ENCODE results near the gene RCOR1.
"Not testable (repeated sequence)": the region's sequence is repeated elsewhere in the genome, so short reads cannot be mapped to it uniquely, and the experiment has no call there.

The RCOR1 gene

GRCh38 chr14:102593825-102594137 is 1.3 kb downstream of the RCOR1 start:
- DNase-seq = no peak
- TF ChIP-seq POLR2A (IDR thresholded peaks at IDR 0.05; ENCODE audit: low read length) (no peak), GATA1 (IDR thresholded peaks at IDR 0.05; ENCODE audit: low read depth, low read length) (no peak)

DNA sequence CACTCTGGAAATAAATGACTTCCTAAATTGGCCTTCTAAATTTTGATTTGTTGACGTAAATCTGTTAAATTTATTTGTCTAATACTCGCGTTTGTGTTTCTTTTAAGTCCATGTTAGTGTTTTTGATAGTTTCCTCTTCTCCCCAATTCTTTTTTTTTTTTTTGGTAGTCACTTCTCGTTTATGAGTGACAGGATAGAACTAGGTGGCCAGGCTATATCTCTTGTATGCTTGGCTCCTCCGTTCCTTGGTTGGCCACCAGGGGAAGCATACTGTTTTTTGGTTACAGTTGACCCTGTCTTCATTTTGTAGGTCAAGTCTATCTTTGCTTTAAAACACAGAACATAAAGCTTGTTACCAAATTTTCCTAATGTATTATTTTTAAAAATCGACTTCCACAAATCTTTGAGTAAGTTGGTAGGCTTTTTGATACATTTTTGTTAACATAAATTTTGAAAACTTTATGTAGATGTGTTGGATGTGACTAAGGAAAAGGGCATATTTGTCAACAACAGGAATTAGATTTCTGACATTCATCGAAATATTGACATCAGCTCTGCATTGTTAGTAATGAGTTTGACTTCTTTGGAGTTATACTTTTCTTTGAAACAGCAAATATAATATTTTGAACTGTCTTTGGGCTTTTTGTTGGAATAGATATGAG is 2.2 kb downstream of the RCOR1 start:
- TF ChIP-seq POLR2A (IDR thresholded peaks at IDR 0.05; ENCODE audit: low read length) (no peak), GATA1 (IDR thresholded peaks at IDR 0.05; ENCODE audit: low read depth, low read length) (no peak)
- peak; percentile 83 to 86 for DNase-seq

- TF ChIP-seq GATA1 (IDR thresholded peaks at IDR 0.05; ENCODE audit: low read depth, low read length) = no peak
- no peak for TF ChIP-seq POLR2A (IDR thresholded peaks at IDR 0.05; ENCODE audit: low read length)
- no peak for DNase-seq
Observed at GRCh38 chr14:102601378-102601925, 9.0 kb downstream of the RCOR1 start.

DNA sequence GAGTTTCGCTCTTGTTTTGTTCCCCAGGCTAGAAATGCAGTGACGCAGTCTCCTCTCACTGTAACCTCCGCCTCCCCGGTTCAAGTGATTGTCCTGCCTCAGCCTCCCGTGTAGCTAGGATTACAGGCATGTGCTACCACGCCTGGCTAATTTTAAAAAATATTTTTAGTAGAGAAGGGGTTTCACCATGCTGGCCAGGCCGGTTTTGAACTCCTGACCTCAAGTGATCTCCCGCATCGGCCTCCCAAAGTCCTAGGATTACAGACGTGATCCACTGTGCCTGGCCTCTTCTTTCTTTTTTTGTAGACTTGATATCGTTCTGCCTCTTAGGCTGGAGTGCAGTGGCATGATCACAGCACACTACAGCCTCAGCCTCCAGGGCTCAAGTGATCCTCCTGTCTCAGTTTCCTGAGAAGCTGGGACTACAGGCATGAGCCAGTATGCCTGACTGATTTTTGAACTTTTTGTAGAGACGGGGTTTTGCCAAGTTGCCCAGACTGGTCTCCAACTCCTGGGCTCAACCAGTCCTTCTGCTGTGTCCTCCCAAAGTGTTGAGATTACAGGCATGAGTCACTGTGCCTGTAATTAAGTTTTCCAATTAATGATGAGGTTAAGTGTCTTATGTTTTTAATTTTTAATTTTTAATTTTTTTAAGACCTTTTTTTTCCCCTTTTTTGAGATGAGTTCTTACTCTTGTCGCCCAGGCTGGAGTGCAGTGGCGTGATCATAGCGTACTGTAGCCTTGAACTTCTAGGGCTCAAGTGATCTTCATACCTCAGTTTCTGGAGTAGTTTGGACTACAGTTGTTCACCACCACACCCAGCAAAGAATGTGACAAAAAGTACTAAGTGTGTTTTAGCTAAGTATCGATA is 10.2 kb downstream of the RCOR1 start:
- no peak for TF ChIP-seq GATA1 (IDR thresholded peaks at IDR 0.05; ENCODE audit: low read depth, low read length)
- TF ChIP-seq POLR2A (IDR thresholded peaks at IDR 0.05; ENCODE audit: low read length) = no peak
- DNase-seq = no peak

GRCh38 chr14:102603293-102603907 is 11.0 kb downstream of the RCOR1 start:
- no peak for DNase-seq
- TF ChIP-seq POLR2A (IDR thresholded peaks at IDR 0.05; ENCODE audit: low read length) = no peak
- TF ChIP-seq GATA1 (IDR thresholded peaks at IDR 0.05; ENCODE audit: low read depth, low read length) = no peak

DNA sequence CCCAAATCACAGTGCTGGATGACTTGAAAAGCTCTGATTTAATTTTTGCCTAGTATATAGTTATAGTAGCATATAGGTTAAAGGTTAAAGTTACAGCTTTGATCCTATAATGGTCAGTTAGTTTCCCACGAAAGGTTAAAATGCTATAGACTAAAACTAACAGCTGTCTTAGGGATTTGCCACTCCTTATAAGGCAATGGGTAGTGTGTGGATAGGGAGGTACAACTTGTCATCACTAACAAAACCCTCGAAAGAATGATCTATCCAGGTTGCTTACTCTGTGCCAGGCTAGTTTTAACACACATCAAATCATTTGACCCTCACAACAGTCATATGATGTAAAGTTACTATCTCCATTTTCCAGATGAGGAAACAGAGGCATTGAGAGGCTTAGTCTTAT is 11.7 kb downstream of the RCOR1 start:
- no peak for DNase-seq
- TF ChIP-seq POLR2A (IDR thresholded peaks at IDR 0.05; ENCODE audit: low read length) = no peak
- TF ChIP-seq GATA1 (IDR thresholded peaks at IDR 0.05; ENCODE audit: low read depth, low read length) = no peak

- no peak for DNase-seq
- TF ChIP-seq GATA1 (IDR thresholded peaks at IDR 0.05; ENCODE audit: low read depth, low read length) = no peak
- no peak for TF ChIP-seq POLR2A (IDR thresholded peaks at IDR 0.05; ENCODE audit: low read length)
Observed at GRCh38 chr14:102605029-102605428, 12.6 kb downstream of the RCOR1 start.

- no peak for DNase-seq
- TF ChIP-seq GATA1 (IDR thresholded peaks at IDR 0.05; ENCODE audit: low read depth, low read length) (no peak), POLR2A (IDR thresholded peaks at IDR 0.05; ENCODE audit: low read length) (no peak)
Observed at GRCh38 chr14:102606296-102606695, 13.8 kb downstream of the RCOR1 start.

DNA sequence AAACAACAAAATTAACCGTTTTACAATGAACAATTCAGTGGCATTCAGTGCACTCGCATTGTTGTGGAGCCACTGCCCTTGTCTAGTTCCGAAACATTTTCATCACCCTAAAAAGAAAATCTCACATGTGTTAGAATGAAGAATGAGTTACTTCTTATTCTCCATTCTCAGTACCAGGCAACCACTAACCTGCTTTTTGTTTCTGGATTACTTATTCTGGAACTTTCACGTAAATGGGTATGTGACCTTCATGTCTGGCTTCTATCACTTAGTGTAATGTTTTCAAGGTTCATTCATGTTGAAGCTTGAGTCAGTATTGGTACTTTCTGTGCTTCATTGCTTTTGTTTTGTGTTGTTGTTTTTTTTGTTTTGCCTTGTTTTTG is 15.6 kb downstream of the RCOR1 start:
- no peak for DNase-seq
- TF ChIP-seq POLR2A (IDR thresholded peaks at IDR 0.05; ENCODE audit: low read length) = no peak
- TF ChIP-seq GATA1 (IDR thresholded peaks at IDR 0.05; ENCODE audit: low read depth, low read length) = no peak

GRCh38 chr14:102610968-102611811 is 18.7 kb downstream of the RCOR1 start:
- TF ChIP-seq POLR2A (IDR thresholded peaks at IDR 0.05; ENCODE audit: low read length) = no peak
- no peak for TF ChIP-seq GATA1 (IDR thresholded peaks at IDR 0.05; ENCODE audit: low read depth, low read length)
- DNase-seq = no peak

- no peak for DNase-seq
- TF ChIP-seq GATA1 (IDR thresholded peaks at IDR 0.05; ENCODE audit: low read depth, low read length) = no peak
- no peak for TF ChIP-seq POLR2A (IDR thresholded peaks at IDR 0.05; ENCODE audit: low read length)
Observed at GRCh38 chr14:102616318-102616717, 23.9 kb downstream of the RCOR1 start.

- DNase-seq = no peak
- no peak for TF ChIP-seq POLR2A (IDR thresholded peaks at IDR 0.05; ENCODE audit: low read length)
- TF ChIP-seq GATA1 (IDR thresholded peaks at IDR 0.05; ENCODE audit: low read depth, low read length) = no peak
Observed at GRCh38 chr14:102616799-102617198, 24.4 kb downstream of the RCOR1 start.

DNA sequence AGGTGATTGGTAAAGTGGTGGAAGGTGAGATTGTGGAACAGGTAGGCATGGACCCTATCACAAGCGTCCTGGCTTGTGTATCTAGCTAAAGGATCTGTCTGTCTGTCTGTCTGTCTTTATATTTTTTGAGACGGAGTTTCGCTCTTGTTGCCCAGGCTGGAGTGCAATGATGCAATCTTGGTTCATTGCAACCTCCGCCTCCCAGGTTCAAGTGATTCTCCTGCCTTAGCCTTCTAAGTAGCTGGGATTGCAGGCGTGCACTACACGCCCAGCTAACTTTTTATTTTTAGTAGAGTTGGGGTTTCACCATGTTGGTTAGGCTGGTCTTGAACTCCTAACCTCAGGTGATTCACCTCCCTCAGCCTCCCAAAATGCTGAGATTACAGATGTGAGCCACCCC is 26.6 kb downstream of the RCOR1 start:
- DNase-seq = not testable (repeated sequence)

- TF ChIP-seq POLR2A (IDR thresholded peaks at IDR 0.05; ENCODE audit: low read length) (no peak), GATA1 (IDR thresholded peaks at IDR 0.05; ENCODE audit: low read depth, low read length) (no peak)
- DNase-seq = no peak
Observed at GRCh38 chr14:102620413-102620812, 28.0 kb downstream of the RCOR1 start.

Data from erythroblast (primary cell).